ENCODE data around the gene COPE.
"Not testable (repeated sequence)": the region's sequence is repeated elsewhere in the genome, so short reads cannot be mapped to it uniquely, and the experiment has no call there.

Gene COPE

DNA sequence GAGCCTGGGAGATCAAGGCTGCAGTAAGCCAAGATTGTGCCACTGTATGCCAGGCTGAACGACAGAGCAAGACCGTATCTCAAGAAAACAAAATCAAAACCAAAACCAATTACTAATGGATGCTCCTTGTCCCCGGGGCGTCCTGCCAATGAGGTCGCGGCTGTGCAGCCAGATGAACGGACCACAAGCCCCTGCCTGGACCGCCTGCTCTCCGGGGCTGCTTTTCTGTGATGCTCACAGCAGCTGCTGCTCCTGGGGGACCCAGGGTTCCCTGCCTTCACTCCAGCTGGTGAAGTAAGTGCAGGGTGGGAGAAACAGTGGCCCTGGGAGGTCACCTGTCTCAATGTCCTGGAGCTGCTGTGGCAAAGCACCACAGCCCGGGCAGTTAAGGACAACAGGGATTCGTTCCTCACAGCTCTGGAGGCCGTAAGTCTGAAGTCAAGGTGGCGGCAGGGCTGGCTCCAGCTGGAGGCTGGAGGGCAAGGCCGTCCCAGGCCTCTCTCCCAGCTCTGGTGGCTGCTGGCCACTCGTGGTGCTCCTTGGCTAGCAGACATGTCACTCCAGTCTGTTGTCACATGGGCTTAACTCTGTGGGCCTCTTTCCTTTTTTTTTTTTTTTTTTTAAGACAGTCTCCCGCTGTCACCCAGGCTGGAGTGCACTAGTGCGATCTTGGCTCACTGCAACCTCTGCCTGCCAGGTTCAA, 10.1 kb downstream of the COPE start:
- DNase-seq (ENCODE audit: low read depth in 3 of 3) = no peak

GRCh38 chr19:18906605-18907519, 12.3 kb downstream of the COPE start:
- DNase-seq (ENCODE audit: low read depth in 3 of 3) = no peak

GRCh38 chr19:18905513-18906236, 13.5 kb downstream of the COPE start:
- DNase-seq (ENCODE audit: low read depth in 3 of 3) = no peak

DNA sequence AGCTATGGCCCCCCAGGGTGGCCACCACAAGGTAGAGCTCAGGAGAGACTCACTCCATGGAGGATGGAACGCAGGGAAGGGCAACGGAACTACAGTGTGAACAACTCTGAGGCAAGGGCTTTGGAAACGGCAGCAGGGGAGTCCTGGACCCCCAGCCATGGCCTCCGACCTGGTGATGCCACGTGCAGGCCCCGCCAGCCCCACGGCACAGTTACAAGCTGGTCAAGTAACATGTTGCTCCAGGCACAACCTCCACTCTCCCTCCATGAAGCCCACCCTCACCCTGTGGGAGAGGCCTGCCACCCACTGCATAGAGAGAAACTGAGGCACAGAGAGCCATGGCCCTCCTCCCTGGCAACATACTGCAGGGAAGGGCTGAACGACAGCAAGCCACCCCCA, 14.1 kb downstream of the COPE start:
- no peak for DNase-seq (ENCODE audit: low read depth in 3 of 3)

GRCh38 chr19:18904334-18905057, 14.7 kb downstream of the COPE start:
- DNase-seq (ENCODE audit: low read depth in 3 of 3) = no peak

DNA sequence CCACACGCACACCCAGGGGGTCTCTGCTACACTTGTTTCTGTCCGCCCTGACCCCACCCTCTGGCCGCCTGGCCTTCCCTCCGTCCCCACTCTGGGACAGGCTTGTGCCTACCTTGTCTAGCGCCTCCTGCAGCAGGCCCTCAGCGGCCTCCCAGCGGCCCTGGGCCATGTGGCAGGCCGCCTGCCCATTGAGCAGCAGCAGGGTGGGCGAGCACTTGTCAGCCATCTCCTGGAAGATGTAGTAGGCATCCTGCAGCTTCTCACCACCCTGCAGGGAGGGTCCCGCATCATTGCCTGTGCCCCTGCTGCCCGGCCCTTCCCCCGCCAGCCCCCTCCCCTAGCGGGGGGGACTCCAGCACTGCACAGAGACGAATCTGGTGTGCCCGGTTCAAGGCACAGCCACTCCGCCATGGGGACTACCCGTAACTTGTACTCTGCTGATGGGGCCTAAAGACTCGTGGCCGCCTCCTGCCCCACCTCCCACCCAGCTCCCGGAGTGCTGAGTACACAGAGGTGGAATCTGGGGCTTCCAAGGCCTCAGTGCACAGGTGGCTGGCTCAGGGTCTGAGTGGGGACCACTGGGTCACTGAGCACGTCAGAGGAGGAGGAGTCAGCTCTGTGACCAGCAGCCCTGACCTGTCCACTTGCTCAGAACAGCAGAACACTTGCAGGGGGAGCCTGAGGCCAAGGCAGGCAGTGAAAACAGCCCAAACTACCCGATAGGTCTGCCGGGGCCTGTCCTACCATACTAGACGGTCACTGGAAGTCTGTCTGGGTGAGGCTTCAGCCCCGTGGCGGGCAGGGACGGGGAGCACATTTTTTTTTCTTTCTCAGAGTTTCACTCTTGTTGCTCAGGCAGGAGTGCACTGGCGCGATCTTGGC, 15.8 kb downstream of the COPE start:
- DNase-seq (ENCODE audit: low read depth in 3 of 3) = no peak

DNA sequence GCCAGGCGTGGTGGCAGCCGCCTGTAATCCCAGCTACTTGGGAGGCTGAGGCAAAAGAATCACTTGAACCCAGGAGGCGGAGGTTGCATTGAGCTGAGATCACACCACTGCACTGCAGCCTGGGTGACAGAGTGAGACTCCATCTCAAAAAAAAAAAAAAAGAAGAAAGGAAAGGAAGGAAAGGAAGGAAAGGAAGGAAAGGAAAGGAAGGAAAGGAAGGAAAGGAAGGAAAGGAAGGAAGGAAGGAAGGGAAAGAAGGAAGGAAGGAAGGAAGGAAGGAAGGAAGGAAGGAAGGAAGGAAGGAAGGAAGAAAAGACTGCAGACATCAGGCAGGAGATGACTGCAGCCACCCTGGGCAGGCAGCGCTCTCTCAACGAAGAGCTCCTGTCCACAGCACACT, 16.7 kb downstream of the COPE start:
- not testable (repeated sequence) for DNase-seq (ENCODE audit: low read depth in 3 of 3)

DNA sequence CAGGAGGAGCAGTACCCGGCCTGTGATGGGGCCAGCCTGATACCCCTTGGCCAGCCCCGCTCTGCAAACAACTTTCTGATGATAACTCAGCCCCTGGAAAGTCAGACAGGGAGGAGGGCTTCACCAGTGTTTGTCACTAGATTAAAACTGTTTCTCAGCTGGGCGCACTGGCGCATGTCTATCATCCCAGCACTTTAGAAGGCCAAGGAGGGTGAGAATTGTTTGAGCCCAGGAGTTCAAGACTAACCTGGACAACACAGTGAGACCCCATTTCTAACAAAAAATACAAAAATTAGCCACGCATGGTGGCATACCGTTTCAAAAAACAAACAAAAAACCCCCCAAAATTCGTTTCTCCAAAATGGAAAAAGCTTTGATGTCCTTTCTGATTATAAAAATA, 17.7 kb downstream of the COPE start:
- no peak for DNase-seq (ENCODE audit: low read depth in 3 of 3)

DNA sequence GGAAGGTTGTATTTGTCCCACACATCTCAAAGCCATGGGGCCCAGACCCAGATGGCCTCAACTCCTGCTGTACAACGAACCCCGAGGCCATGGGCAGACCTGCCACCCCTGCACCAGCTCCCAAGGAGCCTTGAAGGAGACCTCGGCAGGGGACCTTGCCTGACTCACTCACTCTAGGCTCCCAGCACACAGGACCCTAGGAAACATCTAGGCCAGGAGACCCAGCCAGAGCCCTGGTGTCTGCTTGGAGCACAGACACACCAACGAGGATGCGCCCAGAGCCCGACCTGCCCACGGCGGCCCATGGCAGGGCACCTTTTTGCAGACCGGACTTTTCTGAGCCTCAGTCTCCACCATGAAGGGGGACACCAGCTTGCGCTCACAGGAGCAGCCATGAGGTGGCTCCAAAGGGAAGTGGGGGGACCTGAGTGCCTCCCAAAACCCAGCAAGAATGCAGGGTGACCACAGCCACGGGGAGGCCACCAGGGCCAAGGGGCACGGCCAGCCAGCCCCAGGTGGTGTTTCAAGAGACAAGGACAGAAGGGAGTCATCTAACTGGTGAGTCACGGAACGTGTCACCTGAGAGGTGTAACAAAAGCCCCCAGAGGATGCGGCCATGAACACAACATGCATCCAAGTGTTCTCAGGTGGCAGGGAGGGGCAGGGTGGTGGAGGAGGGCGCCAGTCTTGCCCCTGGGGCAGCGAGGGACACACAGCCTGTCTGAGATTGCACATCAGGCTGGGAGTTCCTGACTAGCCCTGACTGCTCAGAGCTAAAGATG, 18.3 kb downstream of the COPE start:
- DNase-seq (ENCODE audit: low read depth in 3 of 3) = no peak

DNA sequence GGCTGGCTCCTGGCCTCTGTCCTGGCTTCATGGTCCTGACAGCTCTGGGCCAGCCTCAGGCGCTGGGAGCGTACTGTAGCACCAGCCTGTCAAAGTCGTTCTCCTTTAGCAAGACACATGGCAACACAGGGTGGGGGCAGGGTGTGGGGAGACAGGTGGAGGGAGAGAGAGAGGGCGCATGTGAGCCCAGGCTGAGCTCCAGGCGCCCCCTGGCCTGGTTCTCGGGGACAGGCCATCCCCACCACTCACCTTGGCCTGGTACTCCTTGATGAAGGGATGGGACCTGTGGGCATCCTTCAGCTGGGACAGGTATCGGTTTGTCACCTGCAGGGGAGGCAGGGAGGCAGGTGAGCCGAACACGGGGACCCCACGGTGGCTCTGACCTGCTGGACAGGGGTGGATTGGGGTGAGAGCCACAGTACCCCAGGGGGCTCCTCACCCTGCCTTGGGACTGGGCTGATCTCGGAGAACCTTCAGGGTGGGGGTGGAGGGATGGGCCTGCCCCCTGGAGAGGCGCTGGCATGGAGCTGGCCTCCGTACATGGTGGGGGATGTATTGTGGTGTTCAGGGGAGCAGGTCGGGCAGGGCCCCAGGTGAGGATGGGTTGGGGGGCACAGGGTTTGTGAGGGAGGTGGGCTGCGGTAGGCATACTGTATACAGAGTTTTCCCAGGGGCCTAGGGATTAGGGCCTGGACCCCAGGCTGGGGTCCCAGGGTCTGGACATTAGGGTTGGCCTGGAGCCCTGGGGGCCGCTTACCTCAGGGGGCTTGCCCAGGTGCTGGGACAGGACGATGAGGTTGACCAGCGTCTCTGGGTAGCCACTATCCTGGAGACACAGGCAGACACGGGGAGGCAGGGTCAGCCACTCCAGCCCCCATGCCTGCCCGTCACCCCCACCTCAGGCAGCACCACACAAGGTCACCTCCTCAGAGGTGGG, 19.3 kb downstream of the COPE start:
- no peak for DNase-seq (ENCODE audit: low read depth in 3 of 3)

GRCh38 chr19:18898607-18899408, 20.4 kb downstream of the COPE start:
- DNase-seq (ENCODE audit: low read depth in 3 of 3) = no peak

GRCh38 chr19:18898081-18898606, 21.0 kb downstream of the COPE start:
- no peak for DNase-seq (ENCODE audit: low read depth in 3 of 3)

- no peak for DNase-seq (ENCODE audit: low read depth in 3 of 3)
Observed at GRCh38 chr19:18897094-18898029, 21.8 kb downstream of the COPE start.

DNA sequence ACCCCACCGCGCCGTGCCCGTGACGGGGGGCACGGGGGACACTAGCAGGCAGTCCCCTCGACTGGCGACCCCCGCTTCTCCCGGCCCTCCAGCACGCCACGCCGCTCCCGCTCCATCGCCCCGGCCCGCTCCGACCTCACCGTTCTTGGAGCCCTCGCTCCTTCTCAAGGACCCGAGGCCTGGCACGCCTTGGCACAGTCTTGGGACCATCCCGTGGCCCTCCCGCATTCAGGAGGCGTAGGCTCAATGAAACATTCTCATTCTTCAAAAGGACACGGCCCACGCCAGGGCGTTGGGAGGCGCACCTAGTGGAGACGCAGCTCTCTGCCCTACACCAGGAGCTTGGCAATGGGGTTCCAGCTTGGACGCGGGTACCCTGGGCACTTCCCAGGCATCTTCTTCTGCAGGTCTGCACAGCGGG, 22.8 kb downstream of the COPE start:
- DNase-seq (ENCODE audit: low read depth in 3 of 3) = no peak

- no peak for DNase-seq (ENCODE audit: low read depth in 3 of 3)
Observed at GRCh38 chr19:18895824-18896341, 23.3 kb downstream of the COPE start, which contains the start of gene CERS1. CERS1 (minus strand) TSS chr19:18896158; CDS start chr19:18896072, 86 bp downstream.

Measured in stimulated activated CD4-positive, alpha-beta T cell treated with anti-CD3 and anti-CD28 coated beads, TNF-alpha, amount 100 ng/mL, for 24 hours (primary cell).